Measurements from ENCODE around the gene LRRC2.
"Not testable (repeated sequence)": the region's sequence is repeated elsewhere in the genome, so short reads cannot be mapped to it uniquely, and the experiment has no call there.

LRRC2 gene

GRCh38 chr3:46496746-46497555, 69.2 kb downstream of the LRRC2 start:
- no peaks in the 10 kb centered on the region for H4K20me1 ChIP-seq (ENCODE audit: insufficient read depth, low read length, poor library complexity, severe bottlenecking)
- no peaks in the 10 kb centered on the region for H3K36me3 ChIP-seq (ENCODE audit: insufficient read depth, low read length)
- peaks cover 71% of the 10 kb centered on the region for H3K4me1 ChIP-seq (ENCODE audit: insufficient read depth, low read length, poor library complexity, severe bottlenecking)
- H3K9ac ChIP-seq (ENCODE audit: low read depth, low read length, poor library complexity, severe bottlenecking): peak overlapping the region; percentile 15
- H3K9me2 ChIP-seq (replicated peaks; ENCODE audit: low read depth, low read length): no peaks in the 10 kb centered on the region
- TF ChIP-seq CTCF (conservative IDR thresholded peaks at IDR 0.05; ENCODE audit: low read length) (peak; percentile 72), EZH2phosphoT487 (IDR thresholded peaks at IDR 0.05; ENCODE audit: borderline replicate concordance) (no peak)
- no peaks in the 10 kb centered on the region for H3K9me3 ChIP-seq (ENCODE audit: insufficient read depth, low read depth, low read length)
- H3F3A ChIP-seq (ENCODE audit: low read depth): no peaks in the 10 kb centered on the region; the same call in 1 of the 2 replicates
- no peak overlapping the region for H3K4me3 ChIP-seq (ENCODE audit: low read length, poor library complexity, severe bottlenecking)
- 0 out of 2 replicates have a peak overlapping the region, but pooled peaks have one; percentile 16 for H2AFZ ChIP-seq (ENCODE audit: low read length)
- H3K79me2 ChIP-seq (ENCODE audit: insufficient read depth, low read length): no peaks in the 10 kb centered on the region
- H3K4me2 ChIP-seq (ENCODE audit: low read depth, low read length, poor library complexity, severe bottlenecking): no peak overlapping the region
- H3K27me3 ChIP-seq (ENCODE audit: insufficient read depth, low read length, poor library complexity, severe bottlenecking): no peaks in the 10 kb centered on the region

- 0 out of 2 replicates have a peak overlapping the region, but pooled peaks have one; percentile 42 for H2AFZ ChIP-seq (ENCODE audit: low read length)
Measured at GRCh38 chr3:46495901-46496456, 70.1 kb downstream of the LRRC2 start.

GRCh38 chr3:46494491-46494890, 71.6 kb downstream of the LRRC2 start:
- H3K4me1 ChIP-seq (ENCODE audit: insufficient read depth, low read length, poor library complexity, severe bottlenecking): peaks cover 71% of the 10 kb centered on the region
- not testable (repeated sequence) for H3K9me2 ChIP-seq (replicated peaks; ENCODE audit: low read depth, low read length); H3K36me3 ChIP-seq (ENCODE audit: insufficient read depth, low read length); H3K9me3 ChIP-seq (ENCODE audit: insufficient read depth, low read depth, low read length); H2AFZ ChIP-seq (ENCODE audit: low read length); H3K4me2 ChIP-seq (ENCODE audit: low read depth, low read length, poor library complexity, severe bottlenecking); H3F3A ChIP-seq (ENCODE audit: low read depth); H3K79me2 ChIP-seq (ENCODE audit: insufficient read depth, low read length); H3K9ac ChIP-seq (ENCODE audit: low read depth, low read length, poor library complexity, severe bottlenecking); H3K27me3 ChIP-seq (ENCODE audit: insufficient read depth, low read length, poor library complexity, severe bottlenecking); H3K4me3 ChIP-seq (ENCODE audit: low read length, poor library complexity, severe bottlenecking); H4K20me1 ChIP-seq (ENCODE audit: insufficient read depth, low read length, poor library complexity, severe bottlenecking)

More at GRCh38 chr3:46495901-46496456, 70.1 kb downstream of the LRRC2 start:
- TF ChIP-seq CTCF (conservative IDR thresholded peaks at IDR 0.05; ENCODE audit: low read length) (no peak), EZH2phosphoT487 (IDR thresholded peaks at IDR 0.05; ENCODE audit: borderline replicate concordance) (no peak)
- no peaks in the 10 kb centered on the region for H3K79me2 ChIP-seq (ENCODE audit: insufficient read depth, low read length)
- H3K4me3 ChIP-seq (ENCODE audit: low read length, poor library complexity, severe bottlenecking): no peak overlapping the region
- no peaks in the 10 kb centered on the region for H3K9me3 ChIP-seq (ENCODE audit: insufficient read depth, low read depth, low read length)
- H4K20me1 ChIP-seq (ENCODE audit: insufficient read depth, low read length, poor library complexity, severe bottlenecking): no peaks in the 10 kb centered on the region
- H3K4me2 ChIP-seq (ENCODE audit: low read depth, low read length, poor library complexity, severe bottlenecking): no peak overlapping the region
- H3K27me3 ChIP-seq (ENCODE audit: insufficient read depth, low read length, poor library complexity, severe bottlenecking): no peaks in the 10 kb centered on the region
- no peaks in the 10 kb centered on the region; the same call in 1 of the 2 replicates for H3F3A ChIP-seq (ENCODE audit: low read depth)
- no peak overlapping the region for H3K9ac ChIP-seq (ENCODE audit: low read depth, low read length, poor library complexity, severe bottlenecking)
- H3K36me3 ChIP-seq (ENCODE audit: insufficient read depth, low read length): no peaks in the 10 kb centered on the region
- no peaks in the 10 kb centered on the region for H3K9me2 ChIP-seq (replicated peaks; ENCODE audit: low read depth, low read length)
- peaks cover 71% of the 10 kb centered on the region for H3K4me1 ChIP-seq (ENCODE audit: insufficient read depth, low read length, poor library complexity, severe bottlenecking)
